ENCODE data around the gene RPRD1A. TPM values are rescaled to one million over a fixed set of nuclear protein-coding genes. Genes with fewer than 3 reads are reported as not detected.

The RPRD1A gene
- total RNA-seq, 1 experiment from 2014 or later: 80.7 TPM

GRCh38 chr18:36031407-36031806, 36.0 kb downstream of the RPRD1A start:
- TF ChIP-seq EZH2 (IDR thresholded peaks at IDR 0.05): no peak
- TF ChIP-seq JUND (IDR thresholded peaks at IDR 0.05): no peak
- no peak for TF ChIP-seq YY1 (IDR thresholded peaks at IDR 0.05; ENCODE audit: extremely low read depth, insufficient replicate concordance, low read depth, low read length)
- no peak for TF ChIP-seq EZH2phosphoT487 (IDR thresholded peaks at IDR 0.05; ENCODE audit: borderline replicate concordance)
- no peak for TF ChIP-seq CBX3 (IDR thresholded peaks at IDR 0.05; ENCODE audit: low read depth)
- no peak for TF ChIP-seq ZNF274 (IDR thresholded peaks at IDR 0.05; ENCODE audit: low read depth, low read length)
- TF ChIP-seq CEBPB (IDR thresholded peaks at IDR 0.05; ENCODE audit: low read depth): no peak
- no peak for TF ChIP-seq ELF1 (IDR thresholded peaks at IDR 0.05; ENCODE audit: borderline replicate concordance, low read depth)
- Histone ChIP-seq H2AFZ (ENCODE audit: low read depth, low read length, poor library complexity, severe bottlenecking) (no peak overlapping the region), H3K9me2 (ENCODE audit: insufficient read depth) (no peaks in the 10 kb centered on the region), H3K9ac (ENCODE audit: low read length) (no peak overlapping the region), H4K20me1 (ENCODE audit: insufficient read depth) (peaks cover 8% of the 10 kb centered on the region; the same call in 1 of the 2 replicates), H3K27me3 (ENCODE audit: insufficient read depth, low read length) (no peaks in the 10 kb centered on the region), H3K27ac (ENCODE audit: low read depth, low read length) (no peak overlapping the region), H3K79me2 (ENCODE audit: insufficient read depth, low read length) (peaks cover 56% of the 10 kb centered on the region), H3K36me3 (ENCODE audit: control insufficient read depth in 1 of 2, insufficient read depth in 2 of 2, low read length in 2 of 2) (peaks cover 8 to 12% of the 10 kb centered on the region in 2 experiments; a peak in 3 of 4 replicates), H3K9me3 (ENCODE audit: control insufficient read depth in 1 of 2, insufficient read depth in 1 of 2, low read depth in 1 of 2, low read length in 2 of 2) (no peaks in the 10 kb centered on the region), H3K4me2 (ENCODE audit: low read length) (no peak overlapping the region), H3K4me3 (replicated peaks in 1 of 2; ENCODE audit: low read depth in 1 of 2, low read length in 2 of 2) (no peak overlapping the region), H3K4me1 (ENCODE audit: control insufficient read depth in 1 of 2, insufficient read depth in 2 of 2, low read length in 2 of 2) (no peaks in the 10 kb centered on the region)
- ChIA-PET POLR2A (no interaction called here), RAD21 (ENCODE audit: low non-redundant PET in 1 of 2, low total read pairs in 2 of 2, uncharacterized antibody in 2 of 2, unreplicated experiment in 2 of 2) (no interaction called here), CTCF (no interaction called here)
- BruUV-seq (replicated peaks): no TSS peak
- ATAC-seq (no peak), DNase-seq (ENCODE audit: low read depth, low spot score) (no peak)
- intact Hi-C loops (cut with micrococcal nuclease): no loop called here

- Histone ChIP-seq H3K9ac (ENCODE audit: low read length) (no peak overlapping the region), H3K4me2 (ENCODE audit: low read length) (no peak overlapping the region), H3K9me3 (ENCODE audit: control insufficient read depth in 1 of 2, insufficient read depth in 1 of 2, low read depth in 1 of 2, low read length in 2 of 2) (no peaks in the 10 kb centered on the region), H4K20me1 (ENCODE audit: insufficient read depth) (peaks cover 7% of the 10 kb centered on the region; the same call in 1 of the 2 replicates), H2AFZ (ENCODE audit: low read depth, low read length, poor library complexity, severe bottlenecking) (no peak overlapping the region), H3K4me1 (ENCODE audit: control insufficient read depth in 1 of 2, insufficient read depth in 2 of 2, low read length in 2 of 2) (0 out of 4 replicates have a peak, but pooled peaks cover 0 to 8% of the 10 kb centered on the region in 2 experiments), H3K4me3 (replicated peaks in 1 of 2; ENCODE audit: low read depth in 1 of 2, low read length in 2 of 2) (no peak overlapping the region), H3K9me2 (ENCODE audit: insufficient read depth) (no peaks in the 10 kb centered on the region), H3K27ac (ENCODE audit: low read depth, low read length) (no peak overlapping the region), H3K27me3 (ENCODE audit: insufficient read depth, low read length) (no peaks in the 10 kb centered on the region), H3K36me3 (ENCODE audit: control insufficient read depth in 1 of 2, insufficient read depth in 2 of 2, low read length in 2 of 2) (peaks cover 13 to 25% of the 10 kb centered on the region in 2 experiments), H3K79me2 (ENCODE audit: insufficient read depth, low read length) (peaks cover 31% of the 10 kb centered on the region)
- ChIA-PET POLR2A (no interaction called here), RAD21 (ENCODE audit: low non-redundant PET in 1 of 2, low total read pairs in 2 of 2, uncharacterized antibody in 2 of 2, unreplicated experiment in 2 of 2) (no interaction called here), CTCF (no interaction called here)
- no peak for DNase-seq (ENCODE audit: low read depth, low spot score)
- BruUV-seq (replicated peaks): no TSS peak
- intact Hi-C loops (cut with micrococcal nuclease): loop anchor here (10.0 kb wide), 1 partner anchor 726 kb away; no protein-coding TSS in a partner anchor
- ATAC-seq: no peak
- TF ChIP-seq POLR2A (IDR thresholded peaks at IDR 0.05; ENCODE audit: borderline replicate concordance, extremely low read depth, insufficient read depth, insufficient read length) (no peak), FOSL1 (IDR thresholded peaks at IDR 0.05; ENCODE audit: low read depth) (no peak), ZBTB33 (IDR thresholded peaks at IDR 0.05; ENCODE audit: extremely low read depth, insufficient replicate concordance, low read length) (no peak), ELF1 (IDR thresholded peaks at IDR 0.05; ENCODE audit: borderline replicate concordance, low read depth) (no peak), ZFX (IDR thresholded peaks at IDR 0.05) (no peak), EZH2phosphoT487 (IDR thresholded peaks at IDR 0.05; ENCODE audit: borderline replicate concordance) (no peak), EGR1 (IDR thresholded peaks at IDR 0.05; ENCODE audit: low read depth) (no peak), SRF (IDR thresholded peaks at IDR 0.05; ENCODE audit: low read depth) (no peak), ZNF274 (IDR thresholded peaks at IDR 0.05; ENCODE audit: low read depth, low read length) (no peak), SIN3A (IDR thresholded peaks at IDR 0.05; ENCODE audit: low read depth) (no peak), SP1 (IDR thresholded peaks at IDR 0.05; ENCODE audit: low read depth) (no peak), MAX (IDR thresholded peaks at IDR 0.05) (no peak), EZH2 (IDR thresholded peaks at IDR 0.05) (no peak)
Measured at GRCh38 chr18:36028859-36029258, 38.5 kb downstream of the RPRD1A start.

Measured in HCT116 (cell line).